K562 (cell line): Measurements from ENCODE around the gene SRCIN1. TPM values are rescaled to one million over a fixed set of nuclear protein-coding genes. Genes with fewer than 3 reads are reported as not detected.

Experiments used
- ATAC-seq: fragments of 200-7000 bp; cut with Tn5 transposase; 3 replicates; pipeline ENCODE4 v1.9.1; 2020; ENCODE audit warnings: moderate library complexity
- BruUV-seq: library from RNA; stranded (reverse); fragments of 400-500 nt; replicated peaks from 2 replicates; lab custom pipeline; 2021; lab: Mats Ljungman, UMichigan
- CTCF ChIA-PET: fragments of 300-600 bp; formaldehyde crosslinking; extraction: SDS; loops from one replicate; lab custom pipeline; 2021; ENCODE audit warnings: low intra/inter-chr PET ratio; lab: Yijun Ruan, JAX
- POLR2A ChIA-PET: fragments of 300-600, 350-650 bp; sonication (Branson Sonifier 250); formaldehyde crosslinking; extraction: SDS; loops from one replicate; lab custom pipeline; 2021; ENCODE audit warnings: antibody characterized with exemption, inconsistent platforms; lab: Yijun Ruan, JAX
- DNase-seq, 4 experiments: peaks; one replicate each; pipeline versions ENCODE4 v3.0.0 to v3.0.0-alpha.2; 2011 to 2018; ENCODE audit warnings: low spot score in 3 of 4, mixed read lengths in 3 of 4; ENCODE audit errors: extremely low read depth in 1 of 4
- FAIRE-seq: peaks from 2 replicates; lab custom pipeline; 2011; peaks lifted over from hg19 to GRCh38; lab: Jason Lieb, UNC
- H2AFZ ChIP-seq: 2 replicates; pipeline ENCODE4 v1.6.0; 2011; ENCODE audit warnings: low read depth, low read length, control low read depth, inconsistent platforms
- H3K27ac ChIP-seq: fragments of 200-600 bp; 3 replicates; pipeline ENCODE4 v1.8.0; 2011; ENCODE audit warnings: low read depth, mild to moderate bottlenecking, control low read depth, inconsistent platforms, low read length, moderate library complexity, mixed read lengths; ENCODE audit errors: extremely low read depth
- H3K27me3 ChIP-seq, 2 experiments: fragments of 300-600 bp in 1 of 2; 2 replicates in 1 of 2; 3 replicates in 1 of 2; pipeline versions ENCODE4 v1.6.0 to v1.8.0; 2011; ENCODE audit warnings: inconsistent platforms in 2 of 2, low read length in 2 of 2, mild to moderate bottlenecking in 1 of 2, mixed read lengths in 1 of 2, moderate library complexity in 1 of 2; ENCODE audit not compliant: control insufficient read depth in 2 of 2, insufficient read depth in 2 of 2
- H3K36me3 ChIP-seq: fragments of 300-600 bp; 3 replicates; pipeline ENCODE4 v1.8.0; 2011; ENCODE audit warnings: mild to moderate bottlenecking, low read length, inconsistent platforms; ENCODE audit not compliant: control insufficient read depth, insufficient read depth
- H3K4me1 ChIP-seq, 2 experiments: fragments of 200-600 bp in 1 of 2; replicated peaks in 1 of 2; 2 replicates in 1 of 2; 3 replicates in 1 of 2; pipeline versions ENCODE4 v1.5.1 to v1.8.0; 2011; ENCODE audit warnings: inconsistent platforms in 2 of 2, low read length in 2 of 2, mild to moderate bottlenecking in 1 of 2, mixed read lengths in 1 of 2, moderate library complexity in 1 of 2; ENCODE audit not compliant: control insufficient read depth in 2 of 2, insufficient read depth in 2 of 2
- H3K4me2 ChIP-seq: 2 replicates; pipeline ENCODE4 v1.6.1; 2011; ENCODE audit warnings: low read length, control low read depth, inconsistent platforms, mixed read lengths; ENCODE audit not compliant: insufficient read depth
- H3K4me3 ChIP-seq: fragments of 200-600 bp; sonication (generic), shearing (Covaris generic); 2 replicates; pipeline ENCODE4 v1.5.1; 2016; ENCODE audit warnings: control low read depth, inconsistent platforms
- H3K79me2 ChIP-seq: fragments of 200-600 bp; 3 replicates; pipeline ENCODE4 v1.8.0; 2011; ENCODE audit warnings: low read length, inconsistent platforms; ENCODE audit not compliant: control insufficient read depth, insufficient read depth
- H3K9ac ChIP-seq, 2 experiments: 2 replicates each; pipeline versions ENCODE4 v1.6.0 to v1.6.1; 2011; ENCODE audit warnings: low read depth in 2 of 2, low read length in 2 of 2, control low read depth in 1 of 2, inconsistent platforms in 1 of 2, mild to moderate bottlenecking in 1 of 2, mixed read lengths in 1 of 2; ENCODE audit not compliant: insufficient read depth in 1 of 2
- H3K9me1 ChIP-seq: one replicate; pipeline ENCODE4 v1.6.0; 2011; ENCODE audit warnings: inconsistent platforms, mild to moderate bottlenecking, low read length, moderate library complexity; ENCODE audit not compliant: control insufficient read depth, insufficient read depth
- H3K9me3 ChIP-seq: replicated peaks from 2 replicates; pipeline ENCODE4 v1.5.1; 2011; ENCODE audit warnings: low read depth, low read length, inconsistent platforms; ENCODE audit not compliant: control insufficient read depth, insufficient read depth
- H4K20me1 ChIP-seq: replicated peaks from 2 replicates; pipeline ENCODE4 v1.6.1; 2011; ENCODE audit warnings: low read length, inconsistent platforms, mixed read lengths; ENCODE audit not compliant: control insufficient read depth, insufficient read depth
- ESRRA ChIP-seq: fragments of 450-650 bp; IDR thresholded peaks from 2 replicates; pipeline ENCODE4 v1.6.1; 2014; ENCODE audit warnings: low read depth, mild to moderate bottlenecking, moderate library complexity, borderline replicate concordance
- ETV1 ChIP-seq: fragments of 450-650 bp; conservative IDR thresholded peaks from 2 replicates; pipeline ENCODE4 v1.6.1; 2016; ENCODE audit warnings: missing genetic modification characterization, control low read depth, low read depth, missing compliant biosample characterization
- GABPA ChIP-seq: fragments of 200-800 bp; sonication (Bioruptor generic); conservative IDR thresholded peaks from 2 replicates; pipeline ENCODE4 v1.6.1; 2016; ENCODE audit warnings: low read depth, missing genetic modification characterization, missing compliant biosample characterization
- MAX ChIP-seq: sonication (generic); formaldehyde crosslinking; IDR thresholded peaks from 2 replicates; pipeline ENCODE4 v1.9.0; 2022; ENCODE audit warnings: mild to moderate bottlenecking, missing genetic modification reagents
- MCM7 ChIP-seq, 2 experiments: fragments of 450-650 bp; IDR thresholded peaks; 2 replicates each; pipeline ENCODE4 v1.6.1; 2016 to 2018
- NFIC ChIP-seq: fragments of 450-650 bp; IDR thresholded peaks from 2 replicates; pipeline ENCODE4 v1.6.1; 2017; ENCODE audit warnings: mild to moderate bottlenecking, inconsistent platforms
- NRF1 ChIP-seq, 2 experiments: fragments of 450-650 bp; IDR thresholded peaks in 1 of 2; conservative IDR thresholded peaks in 1 of 2; 2 replicates each; pipeline ENCODE4 v1.6.1; 2014; ENCODE audit warnings: mild to moderate bottlenecking in 2 of 2
- POLR3A ChIP-seq: IDR thresholded peaks from 2 replicates; pipeline ENCODE4 v1.6.1; 2011; ENCODE audit warnings: borderline replicate concordance, mild to moderate bottlenecking, moderate library complexity; ENCODE audit not compliant: insufficient read length, insufficient read depth; ENCODE audit errors: extremely low read depth
- PPARD ChIP-seq: fragments of 250-450 bp; sonication (Bioruptor Pico); IDR thresholded peaks from 2 replicates; pipeline ENCODE4 v1.8.0; 2022; ENCODE audit warnings: inconsistent platforms, mild to moderate bottlenecking, moderate library complexity
- RBM25 ChIP-seq: fragments of 200-400 bp; formaldehyde crosslinking; IDR thresholded peaks from 2 replicates; pipeline ENCODE4 v1.6.1; 2018; ENCODE audit warnings: low read length, low read depth, moderate library complexity; ENCODE audit not compliant: severe bottlenecking
- XRCC4 ChIP-seq: IDR thresholded peaks from one replicate; pipeline ENCODE4 v1.6.1; 2011; ENCODE audit not compliant: insufficient read depth, insufficient read length; ENCODE audit errors: extremely low read depth
- ZFX ChIP-seq: sonication (generic); formaldehyde crosslinking; IDR thresholded peaks from 2 replicates; pipeline ENCODE4 v1.8.0; 2022; ENCODE audit warnings: mild to moderate bottlenecking, missing genetic modification reagents, moderate library complexity
- ZNF174 ChIP-seq: fragments of 250-450 bp; sonication (Bioruptor Pico); IDR thresholded peaks from 2 replicates; pipeline ENCODE4 v1.4.0; 2020; ENCODE audit warnings: mild to moderate bottlenecking
- ZNF639 ChIP-seq, 2 experiments: fragments of 200-800 bp in 1 of 2; sonication (Bioruptor generic) in 1 of 2; sonication (generic) in 1 of 2; formaldehyde crosslinking in 1 of 2; IDR thresholded peaks in 1 of 2; conservative IDR thresholded peaks in 1 of 2; 2 replicates each; pipeline versions ENCODE4 v1.5.0 to v1.6.1; 2016 to 2020; ENCODE audit warnings: missing compliant biosample characterization in 1 of 2, missing genetic modification characterization in 1 of 2, missing genetic modification reagents in 1 of 2
- WGBS: fragments of 100-300 bp; shearing (Covaris generic); methylation state at CpG from one replicate; pipeline ENCODE4 v1.1.6; 2016; ENCODE audit warnings: low coverage, mixed read lengths; ENCODE audit not compliant: insufficient coverage; ENCODE audit errors: missing lambda C conversion rate; 5-methylcytosine and 5-hydroxymethylcytosine counted together
- in situ Hi-C: fragments of 300-500 bp; cut with MboI; formaldehyde crosslinking; loops from 4 replicates; pipeline ENCODE4 v1.15.0; 2018; ENCODE audit warnings: inconsistent platforms, mixed read lengths
- intact Hi-C: fragments of 100-400 bp; cut with micrococcal nuclease; formaldehyde crosslinking; loops from 2 replicates; pipeline ENCODE4 v1.14.2; 2022
- polyA plus RNA-seq, 8 experiments: library from polyadenylated mRNA; depleted of rRNA in 4 of 8; stranded (reverse) in 5 of 8; unstranded in 3 of 8; fragments of >200 nt; fragmentation: Nextera tagmentation in 2 of 8; fragmentation: Illumina TruSeq in 1 of 8; extraction: Ambion mirVana in 2 of 8; extraction: Trizol in 1 of 8; gene quantifications; 2 replicates each; pipeline versions ENCODE4 v1.2.1 to v1.2.3, GENCODE V29; 2011 to 2014; ENCODE audit warnings: inconsistent platforms in 1 of 8, missing spikeins in 1 of 8
- total RNA-seq, 7 experiments: library from RNA; depleted of rRNA in 6 of 7; stranded (reverse); fragments of >200 nt in 6 of 7; fragmentation: Illumina TruSeq in 2 of 7; extraction: Trizol in 2 of 7; gene quantifications; 2 replicates each; pipeline versions ENCODE4 v1.2.1 to v1.2.3, GENCODE V29; 2011 to 2021; ENCODE audit warnings: low replicate concordance in 1 of 7

Gene SRCIN1
- total and polyA plus RNA-seq, 9 of the 15 experiments (the other 6 are each of a cell fraction or from before 2014, with no cell fraction given), result 0.09 to 0.33 (median 0.13) TPM; not detected in 6

GRCh38 chr17:38591759-38592241 is 14.0 kb downstream of the SRCIN1 start:
- no TSS peak for BruUV-seq

More at GRCh38 chr17:38591759-38592241, 14.0 kb downstream of the SRCIN1 start:
- Histone ChIP-seq H3K9me1 (no peaks in the 10 kb centered on the region), H3K9ac (no peak overlapping the region; a peak in 1 of 4 replicates), H3K27ac (no peak overlapping the region), H3K36me3 (no peaks in the 10 kb centered on the region), H3K9me3 (no peaks in the 10 kb centered on the region), H3K4me2 (no peak overlapping the region), H3K4me3 (no peak overlapping the region), H3K79me2 (no peaks in the 10 kb centered on the region), H4K20me1 (peaks cover 9% of the 10 kb centered on the region; the same call in 1 of the 2 replicates), H3K27me3 (peaks cover 33 to 70% of the 10 kb centered on the region in 2 experiments; a peak in 4 of 5 replicates), H2AFZ (no peak overlapping the region), H3K4me1 (peaks cover 4 to 10% of the 10 kb centered on the region in 2 experiments; a peak in 2 of 5 replicates)
- POLR2A ChIA-PET, result interaction anchor here (0.9 kb wide), 1 partner anchor 10 kb away, joined by 3 read pairs; no protein-coding TSS in a partner anchor
- 6% methylated on average over 4 of the region's 5 CpGs for WGBS
- in situ Hi-C loops (no loop called here), intact Hi-C loops (no loop called here)
- CTCF ChIA-PET, result no interaction called here
- DNase-seq (no peak), ATAC-seq (no peak), FAIRE-seq (no peak)
- peak; percentile 34; the same call in 1 of the 2 replicates for TF ChIP-seq ETV1 (tag)
- TF ChIP-seq XRCC4, result no peak
- TF ChIP-seq POLR3A, result no peak
- no peak for TF ChIP-seq ZNF174
- TF ChIP-seq ZFX, result no peak
- TF ChIP-seq RBM25, result peak; percentile 44
- 0 out of 4 replicates have a peak, but pooled peaks have one; percentile 9 to 16 for TF ChIP-seq NRF1 (conservative IDR thresholded peaks at IDR 0.05 in 1 of 2, IDR thresholded peaks at IDR 0.05 in 1 of 2)
- TF ChIP-seq PPARD (CRISPR knock-in tag), result no peak
- TF ChIP-seq ESRRA, result peak; percentile 56; the same call in 1 of the 2 replicates
- TF ChIP-seq ZNF639 (CRISPR knock-in tag; conservative IDR thresholded peaks at IDR 0.05 in 1 of 2, IDR thresholded peaks at IDR 0.05 in 1 of 2), result no peak
- no peak for TF ChIP-seq MCM7 (IDR thresholded peaks at IDR 0.05)
- 0 out of 2 replicates have a peak, but pooled peaks have one; percentile 25 for TF ChIP-seq GABPA (tag)
- TF ChIP-seq NFIC, result no peak
- no peak for TF ChIP-seq MAX
